ENCODE measurements around the gene SMAD5. TPM values are rescaled to one million over a fixed set of nuclear protein-coding genes. Genes with fewer than 3 reads are reported as not detected.

SMAD5 gene
- total and polyA plus RNA-seq, 2 experiments from 2014 or later = 37.5 to 56.6 TPM

GRCh38 chr5:136128481-136128880, 4.2 kb upstream of the SMAD5 start:
- H3K27me3 ChIP-seq (ENCODE audit: insufficient read depth) = 0 out of 2 replicates have a peak, but pooled peaks cover 6% of the 10 kb centered on the region
- H3K27ac Mint-ChIP-seq = no peak overlapping the region
- peaks cover 8% of the 10 kb centered on the region for H3K27me3 Mint-ChIP-seq (ENCODE audit: insufficient read depth, low read depth, poor library complexity)
- H3K36me3 ChIP-seq (ENCODE audit: insufficient read depth) = no peaks in the 10 kb centered on the region
- H2AFZ ChIP-seq = no peak overlapping the region
- H3K4me3 Mint-ChIP-seq = no peak overlapping the region
- H3K27ac ChIP-seq (ENCODE audit: low read depth) = no peak overlapping the region
- no peaks in the 10 kb centered on the region for H4K20me1 ChIP-seq (replicated peaks; ENCODE audit: insufficient read depth)
- H3K9me2 ChIP-seq (ENCODE audit: insufficient read depth) = no peaks in the 10 kb centered on the region
- H3K36me3 Mint-ChIP-seq (ENCODE audit: low read depth) = no peaks in the 10 kb centered on the region
- peaks cover 5% of the 10 kb centered on the region for H3K79me2 ChIP-seq (replicated peaks; ENCODE audit: insufficient read depth)
- no peak for TF ChIP-seq CTCF (conservative IDR thresholded peaks at IDR 0.05; ENCODE audit: low read depth in 2 of 2)
- TF ChIP-seq REST (IDR thresholded peaks at IDR 0.05; ENCODE audit: unreplicated experiment) = no peak
- no peak for TF ChIP-seq ZNF331 (CRISPR knock-in tag; IDR thresholded peaks at IDR 0.05; ENCODE audit: low read depth)
- TF ChIP-seq CREB1 (CRISPR knock-in tag; IDR thresholded peaks at IDR 0.05; ENCODE audit: low read depth) = no peak
- TF ChIP-seq NANOG (IDR thresholded peaks at IDR 0.05; ENCODE audit: borderline replicate concordance) = no peak
- no peak for TF ChIP-seq STAT1 (IDR thresholded peaks at IDR 0.05; ENCODE audit: unreplicated experiment)
- no peak for TF ChIP-seq EZH2phosphoT487 (IDR thresholded peaks at IDR 0.05; ENCODE audit: unreplicated experiment)
- no peak for TF ChIP-seq ETS1 (IDR thresholded peaks at IDR 0.05)
- no peak for TF ChIP-seq ZNF114 (CRISPR knock-in tag; IDR thresholded peaks at IDR 0.05)
- no peak for TF ChIP-seq JUNB (IDR thresholded peaks at IDR 0.05; ENCODE audit: unreplicated experiment)
- TF ChIP-seq POLR2AphosphoS5 (IDR thresholded peaks at IDR 0.05; ENCODE audit: low read depth) = no peak
- TF ChIP-seq EZH2 (IDR thresholded peaks at IDR 0.05; ENCODE audit: low read depth, unreplicated experiment) = no peak
- no peak for TF ChIP-seq ZNF462 (CRISPR knock-in tag; IDR thresholded peaks at IDR 0.05)
- no peak overlapping the region for H3K4me3 ChIP-seq
- no peaks in the 10 kb centered on the region; the same call in 2 of the 3 replicates for H3K9me3 Mint-ChIP-seq
- peaks cover 9% of the 10 kb centered on the region; the same call in 2 of the 3 replicates for H3K4me1 Mint-ChIP-seq
- no peak overlapping the region for H3K4me2 ChIP-seq
- no peaks in the 10 kb centered on the region for H3F3A ChIP-seq (replicated peaks; ENCODE audit: low read depth)
- DNase-seq (ENCODE audit: low spot score) (no peak), ATAC-seq (no peak)
- H3K4me1 ChIP-seq (ENCODE audit: insufficient read depth) = peaks cover 9% of the 10 kb centered on the region; the same call in 1 of the 2 replicates
